SK-N-SH treated with all-trans-retinoic acid at 6 μM for 48 hours (cell line): Measurements from ENCODE around the gene LIX1.

Experiments
- ATAC-seq: fragments of 200-7000 bp; cut with Tn5 transposase; 3 replicates; pipeline ENCODE4 v1.9.1; 2020; ENCODE audit warnings: mild to moderate bottlenecking, moderate library complexity
- ARNTL ChIP-seq: fragments of 450-650 bp; formaldehyde crosslinking; IDR thresholded peaks from 2 replicates; pipeline ENCODE4 v1.5.0; 2020; ENCODE audit warnings: low read depth, mild to moderate bottlenecking, moderate library complexity, borderline replicate concordance
- BACH2 ChIP-seq: fragments of 250-450 bp; sonication (Bioruptor Pico); IDR thresholded peaks from 2 replicates; pipeline ENCODE4 v1.9.0; 2021; ENCODE audit warnings: mild to moderate bottlenecking, borderline replicate concordance
- CREB5 ChIP-seq: fragments of 250-450 bp; sonication (Bioruptor Pico); IDR thresholded peaks from 2 replicates; pipeline ENCODE4 v1.5.1; 2020; ENCODE audit warnings: low read depth, mild to moderate bottlenecking, moderate library complexity
- CSDC2 ChIP-seq: fragments of 250-450 bp; sonication (Bioruptor Pico); IDR thresholded peaks from 2 replicates; pipeline ENCODE4 v1.5.0; 2020; ENCODE audit warnings: mild to moderate bottlenecking, moderate library complexity
- ESRRG ChIP-seq: fragments of 250-450 bp; sonication (Bioruptor Pico); IDR thresholded peaks from 2 replicates; pipeline ENCODE4 v1.6.1; 2021; ENCODE audit warnings: mild to moderate bottlenecking
- GLIS3 ChIP-seq: fragments of 250-450 bp; sonication (Bioruptor Pico); IDR thresholded peaks from 2 replicates; pipeline ENCODE4 v1.5.0; 2020; ENCODE audit warnings: mild to moderate bottlenecking, moderate library complexity
- OSR1 ChIP-seq: fragments of 250-450 bp; sonication (Bioruptor Pico); IDR thresholded peaks from 2 replicates; pipeline ENCODE4 v1.8.0; 2022; ENCODE audit warnings: moderate library complexity, mild to moderate bottlenecking, inconsistent platforms
- PPARA ChIP-seq: fragments of 250-450 bp; sonication (Bioruptor Pico); IDR thresholded peaks from 2 replicates; pipeline ENCODE4 v1.5.0; 2020; ENCODE audit warnings: mild to moderate bottlenecking, borderline replicate concordance
- RARB ChIP-seq: fragments of 250-450 bp; sonication (Bioruptor Pico); IDR thresholded peaks from 2 replicates; pipeline ENCODE4 v1.8.0; 2021; ENCODE audit warnings: mild to moderate bottlenecking, moderate library complexity
- SNAI2 ChIP-seq: fragments of 250-450 bp; sonication (Bioruptor Pico); IDR thresholded peaks from 2 replicates; pipeline ENCODE4 v1.5.0; 2020; ENCODE audit warnings: mild to moderate bottlenecking, moderate library complexity
- TOX ChIP-seq: fragments of 250-450 bp; sonication (Bioruptor Pico); IDR thresholded peaks from 2 replicates; pipeline ENCODE4 v1.8.0; 2021; ENCODE audit warnings: mild to moderate bottlenecking, moderate library complexity, borderline replicate concordance
- ZC3H10 ChIP-seq: fragments of 250-450 bp; sonication (Bioruptor Pico); IDR thresholded peaks from 2 replicates; pipeline ENCODE4 v1.5.1; 2021; ENCODE audit warnings: mild to moderate bottlenecking, moderate library complexity
- ZFP3 ChIP-seq: fragments of 250-450 bp; sonication (Bioruptor Pico); IDR thresholded peaks from 2 replicates; pipeline ENCODE4 v1.5.0; 2020; ENCODE audit warnings: mild to moderate bottlenecking, moderate library complexity
- ZFP30 ChIP-seq: fragments of 450-650 bp; formaldehyde crosslinking; IDR thresholded peaks from 2 replicates; pipeline ENCODE4 v1.5.0; 2022; ENCODE audit warnings: mild to moderate bottlenecking, moderate library complexity
- ZNF565 ChIP-seq: fragments of 450-650 bp; formaldehyde crosslinking; conservative IDR thresholded peaks from 2 replicates; pipeline ENCODE4 v1.5.0; 2020; ENCODE audit warnings: low read depth, mild to moderate bottlenecking, moderate library complexity
- ZNF70 ChIP-seq: fragments of 450-650 bp; formaldehyde crosslinking; IDR thresholded peaks from 2 replicates; pipeline ENCODE4 v1.5.0; 2020; ENCODE audit warnings: mild to moderate bottlenecking, moderate library complexity
- ZNF8 ChIP-seq: fragments of 450-650 bp; formaldehyde crosslinking; IDR thresholded peaks from 2 replicates; pipeline ENCODE4 v1.5.0; 2020; ENCODE audit warnings: mild to moderate bottlenecking, moderate library complexity
- TF ChIP-seq, protein P1 (sequence below): fragments of 250-450 bp; sonication (Bioruptor Pico); IDR thresholded peaks from 2 replicates; pipeline ENCODE4 v1.8.0; 2021; ENCODE audit warnings: low read depth, mild to moderate bottlenecking, moderate library complexity, borderline replicate concordance
- TF ChIP-seq, protein P2 (sequence below): fragments of 250-450 bp; sonication (Bioruptor Pico); IDR thresholded peaks from 2 replicates; pipeline ENCODE4 v1.5.1; 2021; ENCODE audit warnings: mild to moderate bottlenecking, moderate library complexity
- TF ChIP-seq, protein P3 (sequence below): fragments of 250-450 bp; sonication (Bioruptor Pico); IDR thresholded peaks from 2 replicates; pipeline ENCODE4 v1.8.0; 2020; ENCODE audit warnings: mild to moderate bottlenecking, moderate library complexity, borderline replicate concordance

LIX1 gene

DNA sequence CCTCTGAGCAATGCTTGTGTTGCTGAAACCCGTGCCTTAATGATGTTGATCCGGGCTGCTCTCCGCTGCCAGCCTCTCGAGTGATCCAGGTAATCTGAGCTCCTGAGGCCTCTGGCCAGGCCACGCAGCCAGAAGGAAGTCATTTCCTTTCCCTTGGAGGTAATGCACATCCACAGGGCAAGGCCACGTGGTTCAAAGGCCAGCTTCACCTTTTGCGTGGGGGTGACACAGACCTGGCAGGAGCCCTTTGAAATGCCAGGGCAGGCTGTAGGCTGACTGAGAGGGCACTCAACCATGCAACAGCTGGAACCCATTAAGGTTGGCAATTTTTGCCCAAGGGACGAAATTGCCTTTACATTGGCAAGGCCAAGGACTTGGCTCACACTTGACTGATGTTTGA is 80.4 kb downstream of the LIX1 start:
- no peak for ATAC-seq
- no peak for TF ChIP-seq TOX (CRISPR knock-in tag)
- TF ChIP-seq ARNTL, result no peak
- no peak for TF ChIP-seq BACH2

GRCh38 chr5:97056263-97056662 is 86.1 kb downstream of the LIX1 start:
- ATAC-seq, result no peak
- TF ChIP-seq ZNF565 (CRISPR knock-in tag) (no peak), BACH2 (no peak), TOX (CRISPR knock-in tag) (no peak), ARNTL (no peak), OSR1 (CRISPR knock-in tag) (no peak), GLIS3 (CRISPR knock-in tag) (no peak), SNAI2 (CRISPR knock-in tag) (no peak)
- TF ChIP-seq, protein P1, sequence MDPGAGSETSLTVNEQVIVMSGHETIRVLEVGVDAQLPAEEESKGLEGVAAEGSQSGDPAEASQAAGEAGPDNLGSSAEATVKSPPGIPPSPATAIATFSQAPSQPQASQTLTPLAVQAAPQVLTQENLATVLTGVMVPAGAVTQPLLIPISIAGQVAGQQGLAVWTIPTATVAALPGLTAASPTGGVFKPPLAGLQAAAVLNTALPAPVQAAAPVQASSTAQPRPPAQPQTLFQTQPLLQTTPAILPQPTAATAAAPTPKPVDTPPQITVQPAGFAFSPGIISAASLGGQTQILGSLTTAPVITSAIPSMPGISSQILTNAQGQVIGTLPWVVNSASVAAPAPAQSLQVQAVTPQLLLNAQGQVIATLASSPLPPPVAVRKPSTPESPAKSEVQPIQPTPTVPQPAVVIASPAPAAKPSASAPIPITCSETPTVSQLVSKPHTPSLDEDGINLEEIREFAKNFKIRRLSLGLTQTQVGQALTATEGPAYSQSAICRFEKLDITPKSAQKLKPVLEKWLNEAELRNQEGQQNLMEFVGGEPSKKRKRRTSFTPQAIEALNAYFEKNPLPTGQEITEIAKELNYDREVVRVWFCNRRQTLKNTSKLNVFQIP (CRISPR knock-in tag), result no peak
- TF ChIP-seq, protein P2, sequence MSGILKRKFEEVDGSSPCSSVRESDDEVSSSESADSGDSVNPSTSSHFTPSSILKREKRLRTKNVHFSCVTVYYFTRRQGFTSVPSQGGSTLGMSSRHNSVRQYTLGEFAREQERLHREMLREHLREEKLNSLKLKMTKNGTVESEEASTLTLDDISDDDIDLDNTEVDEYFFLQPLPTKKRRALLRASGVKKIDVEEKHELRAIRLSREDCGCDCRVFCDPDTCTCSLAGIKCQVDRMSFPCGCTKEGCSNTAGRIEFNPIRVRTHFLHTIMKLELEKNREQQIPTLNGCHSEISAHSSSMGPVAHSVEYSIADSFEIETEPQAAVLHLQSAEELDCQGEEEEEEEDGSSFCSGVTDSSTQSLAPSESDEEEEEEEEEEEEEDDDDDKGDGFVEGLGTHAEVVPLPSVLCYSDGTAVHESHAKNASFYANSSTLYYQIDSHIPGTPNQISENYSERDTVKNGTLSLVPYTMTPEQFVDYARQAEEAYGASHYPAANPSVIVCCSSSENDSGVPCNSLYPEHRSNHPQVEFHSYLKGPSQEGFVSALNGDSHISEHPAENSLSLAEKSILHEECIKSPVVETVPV (CRISPR knock-in tag), result no peak

- no peak for ATAC-seq
- TF ChIP-seq BACH2, result no peak
- TF ChIP-seq PPARA, result no peak
- TF ChIP-seq, protein P3, sequence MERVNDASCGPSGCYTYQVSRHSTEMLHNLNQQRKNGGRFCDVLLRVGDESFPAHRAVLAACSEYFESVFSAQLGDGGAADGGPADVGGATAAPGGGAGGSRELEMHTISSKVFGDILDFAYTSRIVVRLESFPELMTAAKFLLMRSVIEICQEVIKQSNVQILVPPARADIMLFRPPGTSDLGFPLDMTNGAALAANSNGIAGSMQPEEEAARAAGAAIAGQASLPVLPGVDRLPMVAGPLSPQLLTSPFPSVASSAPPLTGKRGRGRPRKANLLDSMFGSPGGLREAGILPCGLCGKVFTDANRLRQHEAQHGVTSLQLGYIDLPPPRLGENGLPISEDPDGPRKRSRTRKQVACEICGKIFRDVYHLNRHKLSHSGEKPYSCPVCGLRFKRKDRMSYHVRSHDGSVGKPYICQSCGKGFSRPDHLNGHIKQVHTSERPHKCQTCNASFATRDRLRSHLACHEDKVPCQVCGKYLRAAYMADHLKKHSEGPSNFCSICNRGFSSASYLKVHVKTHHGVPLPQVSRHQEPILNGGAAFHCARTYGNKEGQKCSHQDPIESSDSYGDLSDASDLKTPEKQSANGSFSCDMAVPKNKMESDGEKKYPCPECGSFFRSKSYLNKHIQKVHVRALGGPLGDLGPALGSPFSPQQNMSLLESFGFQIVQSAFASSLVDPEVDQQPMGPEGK, result no peak
- TF ChIP-seq OSR1 (CRISPR knock-in tag), result no peak
- TF ChIP-seq GLIS3 (CRISPR knock-in tag), result no peak
- no peak for TF ChIP-seq ESRRG (CRISPR knock-in tag)
- no peak for TF ChIP-seq ARNTL
- TF ChIP-seq, protein P2 (CRISPR knock-in tag), result no peak
- TF ChIP-seq, protein P1 (CRISPR knock-in tag), result no peak
- no peak for TF ChIP-seq CSDC2 (CRISPR knock-in tag)
- TF ChIP-seq ZNF70 (CRISPR knock-in tag), result no peak
- no peak for TF ChIP-seq ZFP30 (CRISPR knock-in tag)
- no peak for TF ChIP-seq ZNF8 (CRISPR knock-in tag)
- no peak for TF ChIP-seq ZC3H10 (CRISPR knock-in tag)
- no peak for TF ChIP-seq RARB (CRISPR knock-in tag)
- TF ChIP-seq, all 23 proteins: peak for 0
These were observed 93.2 kb downstream of the LIX1 start for GRCh38 chr5:97049175-97049574.

DNA sequence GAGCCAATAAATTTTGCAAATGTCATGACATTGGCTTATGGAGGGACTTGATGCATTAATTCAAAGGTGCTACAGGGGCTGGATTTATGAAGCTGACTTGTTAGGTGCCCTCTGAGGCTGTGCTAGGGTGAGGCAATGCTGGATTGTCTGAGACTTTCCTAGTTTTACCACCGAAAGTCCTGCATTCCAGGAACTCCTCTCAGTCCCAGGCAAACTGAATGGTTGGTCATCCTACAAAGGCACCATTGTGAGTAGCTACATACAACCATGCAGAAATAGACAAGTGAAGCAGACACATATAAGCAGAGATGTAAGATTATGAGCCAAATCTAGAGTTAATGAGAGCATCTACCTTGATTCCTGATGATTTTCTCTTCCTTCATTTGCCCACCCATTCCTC is 95.3 kb downstream of the LIX1 start:
- no peak for ATAC-seq
- TF ChIP-seq, protein P3, result no peak
- TF ChIP-seq BACH2 (no peak), CREB5 (CRISPR knock-in tag) (no peak), ZNF8 (CRISPR knock-in tag) (no peak), ZFP3 (no peak)
